Peyer's patch (tissue), 4 donors: ENCODE data around the gene NRTN. TPM values are rescaled to one million over a fixed set of nuclear protein-coding genes. Genes with fewer than 3 reads are reported as not detected.

ENCODE experiments used
- DNase-seq, 3 donors: peaks; one replicate each; pipeline ENCODE4 v3.0.0-alpha.2; 2017 to 2019
- H3K27ac ChIP-seq, 4 donors: fragments of 200-600 bp; sonication (generic); one replicate each; pipeline ENCODE4 v1.5.1; 2016 to 2019
- H3K27me3 ChIP-seq, 2 donors: fragments of 200-600 bp; sonication (generic); one replicate each; pipeline ENCODE4 v1.5.1; 2019
- H3K36me3 ChIP-seq, 3 donors: fragments of 200-600 bp; sonication (generic); one replicate each; pipeline ENCODE4 v1.5.1; 2016 to 2019
- H3K4me1 ChIP-seq, 4 donors: fragments of 200-600 bp; sonication (generic); one replicate each; pipeline ENCODE4 v1.5.1; 2016 to 2019
- H3K4me3 ChIP-seq, 4 donors: fragments of 200-600 bp; sonication (generic); 1 replicate in 3 of 4; 2 replicates in 1 of 4; pipeline ENCODE4 v1.5.1; 2016 to 2019; ENCODE audit warnings: mild to moderate bottlenecking in 1 of 4
- H3K9me3 ChIP-seq, 4 donors: fragments of 200-600 bp; sonication (generic); one replicate each; pipeline ENCODE4 v1.5.1; 2016 to 2019; ENCODE audit warnings: mild to moderate bottlenecking in 1 of 4
- POLR2A ChIP-seq, 2 donors: fragments of 450-650 bp; IDR thresholded peaks; one replicate each; pipeline ENCODE4 v1.5.1; 2017; ENCODE audit warnings: antibody characterized with exemption in 2 of 2, mild to moderate bottlenecking in 2 of 2, moderate library complexity in 2 of 2
- total RNA-seq, 4 donors: library from RNA; depleted of rRNA; stranded (reverse); fragments of >200 nt; gene quantifications; one replicate each; pipeline ENCODE4 v1.1.0, GENCODE V29; 2016
- TF ChIP-seq, protein P1 (sequence below), 6 experiments: fragments of 450-650 bp in 4 of 6; fragments of 200-600 bp in 2 of 6; sonication (generic) in 1 of 6; IDR thresholded peaks; one replicate each; pipeline ENCODE4 v1.5.1; 2017 to 2019; ENCODE audit warnings: antibody characterized with exemption in 6 of 6, mild to moderate bottlenecking in 3 of 6, moderate library complexity in 1 of 6

The NRTN gene
- total RNA-seq, 4 donors from 2014 or later = 0.88 to 4.8 (median 3.5) TPM; not detected in 1

DNA sequence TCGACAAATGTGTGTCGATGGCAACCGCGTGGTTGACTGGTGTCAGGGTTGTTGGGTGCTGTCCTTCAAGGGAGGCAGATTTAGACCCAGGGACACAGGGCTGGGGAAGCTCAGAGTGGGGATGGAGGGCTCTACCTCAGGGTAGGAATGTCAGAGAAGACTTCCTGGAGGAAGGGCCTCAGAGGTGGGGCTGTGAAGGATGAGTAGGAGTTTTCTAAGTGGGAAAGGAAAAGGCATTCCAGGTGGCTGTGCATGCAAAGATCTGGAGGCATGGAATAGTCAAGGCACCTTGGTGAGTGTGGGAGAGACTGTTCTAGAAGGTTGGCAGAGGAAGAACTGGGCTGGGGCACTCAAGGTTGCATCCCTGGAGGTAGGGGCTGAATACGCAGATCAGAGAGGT, 2.0 kb downstream of the NRTN start:
- no peak for DNase-seq
- TF ChIP-seq, protein P1, sequence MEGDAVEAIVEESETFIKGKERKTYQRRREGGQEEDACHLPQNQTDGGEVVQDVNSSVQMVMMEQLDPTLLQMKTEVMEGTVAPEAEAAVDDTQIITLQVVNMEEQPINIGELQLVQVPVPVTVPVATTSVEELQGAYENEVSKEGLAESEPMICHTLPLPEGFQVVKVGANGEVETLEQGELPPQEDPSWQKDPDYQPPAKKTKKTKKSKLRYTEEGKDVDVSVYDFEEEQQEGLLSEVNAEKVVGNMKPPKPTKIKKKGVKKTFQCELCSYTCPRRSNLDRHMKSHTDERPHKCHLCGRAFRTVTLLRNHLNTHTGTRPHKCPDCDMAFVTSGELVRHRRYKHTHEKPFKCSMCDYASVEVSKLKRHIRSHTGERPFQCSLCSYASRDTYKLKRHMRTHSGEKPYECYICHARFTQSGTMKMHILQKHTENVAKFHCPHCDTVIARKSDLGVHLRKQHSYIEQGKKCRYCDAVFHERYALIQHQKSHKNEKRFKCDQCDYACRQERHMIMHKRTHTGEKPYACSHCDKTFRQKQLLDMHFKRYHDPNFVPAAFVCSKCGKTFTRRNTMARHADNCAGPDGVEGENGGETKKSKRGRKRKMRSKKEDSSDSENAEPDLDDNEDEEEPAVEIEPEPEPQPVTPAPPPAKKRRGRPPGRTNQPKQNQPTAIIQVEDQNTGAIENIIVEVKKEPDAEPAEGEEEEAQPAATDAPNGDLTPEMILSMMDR (IDR thresholded peaks at IDR 0.05) = no peak
- TF ChIP-seq POLR2A (IDR thresholded peaks at IDR 0.05) = no peak
- H3K27ac ChIP-seq = no peak overlapping the region
- H3K4me1 ChIP-seq = peaks cover 4 to 34% (median 11%) of the 10 kb centered on the region in 4 donors
- H3K27me3 ChIP-seq = no peaks in the 10 kb centered on the region
- H3K36me3 ChIP-seq = no peaks in the 10 kb centered on the region
- peaks cover 0 to 3% (median 0%) of the 10 kb centered on the region in 4 donors for H3K9me3 ChIP-seq
- H3K4me3 ChIP-seq = no peak overlapping the region

DNA sequence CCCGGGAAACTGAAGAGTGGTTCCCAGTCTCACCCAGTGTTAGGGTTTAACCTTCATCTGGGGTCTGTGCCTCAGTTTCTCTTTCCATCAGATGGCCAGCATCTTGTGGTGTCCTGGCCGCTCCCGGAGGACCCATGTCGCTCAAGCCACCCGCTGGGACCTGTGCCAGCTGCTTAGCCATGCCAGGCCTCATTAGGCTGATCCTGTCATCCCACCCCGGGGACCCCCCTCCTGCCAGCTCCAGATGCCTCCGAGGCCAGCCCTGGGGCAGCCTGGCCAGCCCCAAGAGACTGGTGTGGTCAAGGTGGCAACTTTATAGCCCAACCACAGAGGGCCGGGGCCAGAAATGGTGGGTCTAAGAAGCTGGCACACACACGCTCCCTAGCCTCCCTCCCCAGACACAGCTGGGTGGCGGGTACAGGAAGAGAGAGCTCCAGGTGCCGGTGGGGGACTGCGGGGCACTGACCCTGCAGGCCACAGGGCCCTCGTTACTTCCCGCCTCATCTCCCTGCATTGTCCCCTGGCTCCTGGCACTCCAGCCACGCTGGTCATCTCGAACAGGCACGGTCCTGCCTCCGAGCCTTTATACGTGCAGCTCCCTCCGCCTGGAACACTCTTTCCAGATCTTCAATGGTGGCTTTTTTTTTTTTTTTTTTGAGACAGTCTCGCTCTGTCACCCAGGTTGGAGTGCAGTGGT, 3.4 kb downstream of the NRTN start:
- no peak overlapping the region for H3K4me3 ChIP-seq
- H3K9me3 ChIP-seq = peaks cover 0 to 3% (median 0%) of the 10 kb centered on the region in 4 donors
- H3K27ac ChIP-seq = no peak overlapping the region
- no peak for DNase-seq
- peaks cover 4 to 23% (median 11%) of the 10 kb centered on the region in 4 donors for H3K4me1 ChIP-seq
- no peak for TF ChIP-seq POLR2A (IDR thresholded peaks at IDR 0.05)
- TF ChIP-seq, protein P1 (IDR thresholded peaks at IDR 0.05) = no peak
- no peaks in the 10 kb centered on the region for H3K36me3 ChIP-seq
- no peaks in the 10 kb centered on the region for H3K27me3 ChIP-seq

DNA sequence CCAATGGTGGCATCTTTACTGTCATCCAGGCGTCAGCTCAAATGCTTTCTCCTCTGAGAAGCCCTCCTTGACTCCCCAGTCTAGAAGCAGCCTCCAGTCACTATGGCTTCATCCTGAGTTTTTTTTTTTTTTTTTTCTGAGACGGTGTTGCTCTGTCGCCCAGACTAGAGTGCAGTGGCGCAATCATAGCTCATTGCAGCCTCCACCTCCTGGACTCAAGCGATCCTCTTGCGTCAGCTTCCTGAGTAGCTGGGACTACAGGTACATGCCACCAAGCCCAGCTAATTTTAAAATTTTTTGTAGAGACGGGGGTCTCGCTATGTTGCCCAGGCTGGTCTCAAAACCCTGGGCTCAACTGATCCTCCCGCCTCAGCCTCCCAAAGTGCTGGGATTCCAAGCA, 4.2 kb downstream of the NRTN start:
- Histone ChIP-seq H3K27me3 (no peaks in the 10 kb centered on the region), H3K27ac (no peak overlapping the region), H3K4me3 (no peak overlapping the region), H3K9me3 (no peaks in the 10 kb centered on the region), H3K4me1 (peaks cover 0 to 16% (median 4%) of the 10 kb centered on the region in 4 donors), H3K36me3 (no peaks in the 10 kb centered on the region)
- no peak for DNase-seq
- no peak for TF ChIP-seq POLR2A (IDR thresholded peaks at IDR 0.05)
- TF ChIP-seq, protein P1 (IDR thresholded peaks at IDR 0.05) = no peak

DNA sequence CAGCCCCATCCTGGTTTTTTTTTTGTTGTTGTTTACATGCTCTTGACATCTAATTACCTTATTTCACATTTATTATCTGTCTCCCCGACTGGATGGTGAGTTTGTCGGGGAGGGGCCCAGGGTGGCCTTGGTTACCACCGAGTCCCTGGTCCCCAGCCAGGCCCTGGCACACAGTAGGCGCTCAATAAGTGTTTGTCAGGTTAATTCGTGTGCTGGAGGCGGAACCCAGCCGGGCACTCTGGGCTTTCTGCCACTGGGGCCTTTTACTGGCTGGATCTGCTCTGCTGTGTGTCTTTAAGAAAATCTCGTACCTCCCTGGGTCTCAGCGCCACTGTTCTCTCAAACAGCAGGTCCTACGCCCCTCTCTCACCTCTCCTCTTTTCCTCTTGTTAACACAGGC, 4.6 kb downstream of the NRTN start:
- TF ChIP-seq, protein P1 (IDR thresholded peaks at IDR 0.05) = no peak
- TF ChIP-seq POLR2A (IDR thresholded peaks at IDR 0.05) = no peak
- Histone ChIP-seq H3K27me3 (no peaks in the 10 kb centered on the region), H3K4me1 (peaks cover 0 to 14% (median 2%) of the 10 kb centered on the region in 4 donors), H3K36me3 (no peaks in the 10 kb centered on the region), H3K9me3 (no peaks in the 10 kb centered on the region), H3K4me3 (no peak overlapping the region), H3K27ac (no peak overlapping the region)
- no peak for DNase-seq

DNA sequence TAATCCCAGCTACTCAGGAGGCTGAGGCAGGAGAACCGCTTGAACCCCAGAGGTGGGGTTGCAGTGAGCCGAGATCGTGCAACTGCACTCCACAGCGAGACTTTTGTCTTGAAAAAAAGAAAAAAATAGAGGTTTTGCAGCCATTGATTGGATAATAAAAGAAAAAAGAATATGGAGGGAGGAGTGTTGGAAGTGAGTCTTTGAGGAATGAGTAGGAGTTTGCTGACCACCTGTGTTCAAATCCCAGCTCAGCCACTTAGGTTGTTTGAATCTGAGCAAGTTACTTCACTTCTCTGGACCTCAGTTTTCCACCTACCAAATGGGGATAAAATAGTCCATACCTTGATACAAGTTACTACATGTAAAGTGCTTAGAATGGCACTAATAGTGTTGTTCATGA, 6.2 kb downstream of the NRTN start:
- H3K9me3 ChIP-seq = no peaks in the 10 kb centered on the region
- H3K27ac ChIP-seq = no peak overlapping the region
- H3K27me3 ChIP-seq = no peaks in the 10 kb centered on the region
- H3K36me3 ChIP-seq = no peaks in the 10 kb centered on the region
- H3K4me1 ChIP-seq = peaks cover 0 to 8% (median 0%) of the 10 kb centered on the region in 4 donors
- DNase-seq = no peak
- no peak overlapping the region for H3K4me3 ChIP-seq
- TF ChIP-seq, protein P1 (IDR thresholded peaks at IDR 0.05) = no peak
- TF ChIP-seq POLR2A (IDR thresholded peaks at IDR 0.05) = no peak
